ENCODE results near the gene MYL12B. TPM values are rescaled to one million over a fixed set of nuclear protein-coding genes. Genes with fewer than 3 reads are reported as not detected.
A peak's percentile ranks its signal among the peaks of the same experiment; 100 is the strongest.

The MYL12B gene
- total RNA-seq, 1 experiment from 2014 or later = 166 TPM

DNA sequence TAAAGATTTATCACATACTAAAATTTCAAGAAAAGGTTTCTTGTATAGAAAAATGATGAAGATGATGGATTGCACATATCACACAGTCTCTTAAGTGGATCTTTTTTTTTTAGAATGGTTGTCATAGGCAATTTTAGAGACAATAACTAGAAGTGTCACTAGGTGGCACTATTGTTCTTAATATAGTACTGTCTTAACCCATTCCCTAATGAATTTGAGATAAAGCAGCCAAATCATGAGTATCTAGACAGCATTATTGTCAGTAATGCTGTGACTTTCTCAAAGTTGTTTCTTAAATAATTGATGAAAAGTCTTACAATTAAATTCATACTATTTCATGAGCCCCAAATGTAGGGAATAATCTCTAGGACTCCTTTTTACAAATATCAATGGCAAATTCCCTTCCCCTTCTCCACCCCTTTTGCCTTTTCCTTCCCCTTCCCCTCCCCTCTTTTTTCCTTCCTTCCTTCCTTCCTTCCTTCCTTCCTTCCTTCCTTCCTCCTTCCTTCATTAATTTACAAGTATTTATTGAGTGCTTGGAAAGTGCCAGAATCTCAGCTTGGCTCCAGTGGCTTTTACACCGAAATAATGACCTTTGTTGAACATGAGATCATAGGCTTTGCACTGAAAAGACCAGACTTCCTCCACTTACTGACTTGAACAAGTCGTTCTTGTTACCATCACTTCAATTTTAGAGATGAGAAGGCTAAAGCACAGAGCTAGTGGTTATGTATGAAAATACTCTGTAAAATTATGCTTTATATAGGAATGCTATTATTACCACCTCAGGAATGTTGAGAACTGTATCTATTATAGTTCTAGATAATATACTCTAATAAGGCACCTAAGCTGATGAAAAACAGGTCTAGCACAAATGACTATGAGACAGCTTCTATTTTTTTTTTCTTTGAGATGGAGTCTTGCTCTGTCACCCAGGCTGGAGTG is 19.8 kb downstream of the MYL12B start:
- no peak for DNase-seq
- H4K5ac ChIP-seq (ENCODE audit: insufficient read length, low read depth, low read length) = no peak overlapping the region
- no peak overlapping the region; a peak in 1 of 7 replicates for H3K27ac Mint-ChIP-seq
- H3K4ac ChIP-seq (ENCODE audit: low read depth, low read length) = no peak overlapping the region
- no peak overlapping the region for H2AK5ac ChIP-seq (ENCODE audit: insufficient read length, low read length)
- no peak overlapping the region for H2BK120ac ChIP-seq (ENCODE audit: low read depth, low read length, poor library complexity, severe bottlenecking)
- no CpG with 5 or more reads among the region's 2 CpGs for WGBS (ENCODE audit: extremely low coverage, insufficient read length, low lambda C conversion rate)
- no peak overlapping the region for H4K91ac ChIP-seq (ENCODE audit: insufficient read length, low read depth, low read length)
- no peak overlapping the region for H3K23ac ChIP-seq (ENCODE audit: insufficient read length, low read depth, low read length)
- H2BK20ac ChIP-seq (ENCODE audit: low read depth, low read length, poor library complexity, severe bottlenecking) = no peak overlapping the region
- H3K56ac ChIP-seq (ENCODE audit: insufficient read length, low read depth, low read length) = no peak overlapping the region
- H2BK5ac ChIP-seq (ENCODE audit: insufficient read length, low read length) = no peak overlapping the region
- no peaks in the 10 kb centered on the region for H3K9me3 ChIP-seq (ENCODE audit: control insufficient read depth, low read depth, low read length)
- no peak overlapping the region for H2BK12ac ChIP-seq (ENCODE audit: insufficient read length, low read depth, low read length)
- no peak overlapping the region for H2AFZ ChIP-seq (ENCODE audit: low read length)
- H3K9me3 Mint-ChIP-seq = peaks cover 4 to 11% of the 10 kb centered on the region in 2 experiments; a peak in 3 of 5 replicates
- no peak overlapping the region for H4K8ac ChIP-seq (replicated peaks; ENCODE audit: insufficient read length, low read depth, low read length)
- H2BK15ac ChIP-seq (ENCODE audit: low read depth, low read length) = no peak overlapping the region
- no peaks in the 10 kb centered on the region for H3K23me2 ChIP-seq (ENCODE audit: insufficient read length, low read depth, low read length, poor library complexity, severe bottlenecking)
- H3K14ac ChIP-seq (ENCODE audit: insufficient read depth, low read length) = no peak overlapping the region
- peaks cover 37 to 39% of the 10 kb centered on the region in 2 experiments for H3K4me1 Mint-ChIP-seq
- no peak overlapping the region for H3K4me2 ChIP-seq (ENCODE audit: insufficient read depth, insufficient read length, low read length)
- no peaks in the 10 kb centered on the region for H3K27me3 Mint-ChIP-seq (ENCODE audit: low read depth)
- TF ChIP-seq, protein P1, sequence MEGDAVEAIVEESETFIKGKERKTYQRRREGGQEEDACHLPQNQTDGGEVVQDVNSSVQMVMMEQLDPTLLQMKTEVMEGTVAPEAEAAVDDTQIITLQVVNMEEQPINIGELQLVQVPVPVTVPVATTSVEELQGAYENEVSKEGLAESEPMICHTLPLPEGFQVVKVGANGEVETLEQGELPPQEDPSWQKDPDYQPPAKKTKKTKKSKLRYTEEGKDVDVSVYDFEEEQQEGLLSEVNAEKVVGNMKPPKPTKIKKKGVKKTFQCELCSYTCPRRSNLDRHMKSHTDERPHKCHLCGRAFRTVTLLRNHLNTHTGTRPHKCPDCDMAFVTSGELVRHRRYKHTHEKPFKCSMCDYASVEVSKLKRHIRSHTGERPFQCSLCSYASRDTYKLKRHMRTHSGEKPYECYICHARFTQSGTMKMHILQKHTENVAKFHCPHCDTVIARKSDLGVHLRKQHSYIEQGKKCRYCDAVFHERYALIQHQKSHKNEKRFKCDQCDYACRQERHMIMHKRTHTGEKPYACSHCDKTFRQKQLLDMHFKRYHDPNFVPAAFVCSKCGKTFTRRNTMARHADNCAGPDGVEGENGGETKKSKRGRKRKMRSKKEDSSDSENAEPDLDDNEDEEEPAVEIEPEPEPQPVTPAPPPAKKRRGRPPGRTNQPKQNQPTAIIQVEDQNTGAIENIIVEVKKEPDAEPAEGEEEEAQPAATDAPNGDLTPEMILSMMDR (conservative IDR thresholded peaks at IDR 0.05) = peak; percentile 89
- H3K27me3 ChIP-seq (ENCODE audit: insufficient read depth, low read length) = no peaks in the 10 kb centered on the region
- H3K18ac ChIP-seq (ENCODE audit: insufficient read length, low read depth, low read length) = no peak overlapping the region
- no peaks in the 10 kb centered on the region; the same call in 1 of the 2 replicates for H3K4me1 ChIP-seq (ENCODE audit: insufficient read depth, low read length)
- H3K36me3 Mint-ChIP-seq (ENCODE audit: insufficient read depth in 1 of 3, low read depth in 3 of 3) = peaks cover 7 to 26% (median 23%) of the 10 kb centered on the region in 3 experiments; a peak in 5 of 7 replicates
- H3K9ac ChIP-seq (ENCODE audit: extremely low read depth, insufficient read length, low read length) = no peak overlapping the region
- H3K27ac ChIP-seq (ENCODE audit: insufficient read length, low read depth, low read length) = no peak overlapping the region
- H3K4me3 Mint-ChIP-seq = no peak overlapping the region
- H3K79me2 ChIP-seq (ENCODE audit: insufficient read depth, low read length) = no peaks in the 10 kb centered on the region
- no peaks in the 10 kb centered on the region for H3K79me1 ChIP-seq (ENCODE audit: insufficient read depth, low read depth, low read length, poor library complexity, severe bottlenecking)
- no peak overlapping the region for H3T11ph ChIP-seq (ENCODE audit: low read length)
- H4K20me1 ChIP-seq (ENCODE audit: control insufficient read depth, insufficient read depth, insufficient read length) = no peaks in the 10 kb centered on the region

Measured in H9 (cell line).